ENCODE measurements around the gene CLEC4D. TPM values are rescaled to one million over a fixed set of nuclear protein-coding genes. Genes with fewer than 3 reads are reported as not detected.

The CLEC4D gene
- total RNA-seq, 1 donor from 2014 or later: not detected

DNA sequence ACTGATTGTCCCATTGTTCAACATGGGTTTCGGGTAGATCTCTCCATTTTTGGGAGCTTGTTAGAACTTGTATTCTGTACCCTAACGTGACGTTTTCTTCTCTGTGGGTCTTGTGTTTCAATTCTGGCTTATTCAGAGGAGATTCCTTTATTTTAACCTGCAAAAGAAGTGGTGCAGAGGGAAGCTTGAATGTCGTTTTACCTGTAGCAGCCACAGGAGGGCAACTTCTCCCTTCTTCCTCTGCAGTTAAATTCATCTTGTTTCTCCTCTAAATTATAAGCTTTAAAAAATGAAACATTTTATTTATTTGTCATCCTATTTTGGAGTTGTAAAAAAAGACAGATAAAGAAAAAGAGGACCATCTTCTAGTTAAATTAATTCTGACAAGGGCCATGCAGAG is 13.7 kb upstream of the CLEC4D start:
- TF ChIP-seq, protein P1, sequence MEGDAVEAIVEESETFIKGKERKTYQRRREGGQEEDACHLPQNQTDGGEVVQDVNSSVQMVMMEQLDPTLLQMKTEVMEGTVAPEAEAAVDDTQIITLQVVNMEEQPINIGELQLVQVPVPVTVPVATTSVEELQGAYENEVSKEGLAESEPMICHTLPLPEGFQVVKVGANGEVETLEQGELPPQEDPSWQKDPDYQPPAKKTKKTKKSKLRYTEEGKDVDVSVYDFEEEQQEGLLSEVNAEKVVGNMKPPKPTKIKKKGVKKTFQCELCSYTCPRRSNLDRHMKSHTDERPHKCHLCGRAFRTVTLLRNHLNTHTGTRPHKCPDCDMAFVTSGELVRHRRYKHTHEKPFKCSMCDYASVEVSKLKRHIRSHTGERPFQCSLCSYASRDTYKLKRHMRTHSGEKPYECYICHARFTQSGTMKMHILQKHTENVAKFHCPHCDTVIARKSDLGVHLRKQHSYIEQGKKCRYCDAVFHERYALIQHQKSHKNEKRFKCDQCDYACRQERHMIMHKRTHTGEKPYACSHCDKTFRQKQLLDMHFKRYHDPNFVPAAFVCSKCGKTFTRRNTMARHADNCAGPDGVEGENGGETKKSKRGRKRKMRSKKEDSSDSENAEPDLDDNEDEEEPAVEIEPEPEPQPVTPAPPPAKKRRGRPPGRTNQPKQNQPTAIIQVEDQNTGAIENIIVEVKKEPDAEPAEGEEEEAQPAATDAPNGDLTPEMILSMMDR (conservative IDR thresholded peaks at IDR 0.05): no peak
- Mint-ChIP-seq H3K36me3 (no peaks in the 10 kb centered on the region), H3K4me3 (no peak overlapping the region), H3K27ac (no peak overlapping the region), H3K27me3 (peaks cover 14% of the 10 kb centered on the region), H3K9me3 (no peaks in the 10 kb centered on the region), H3K4me1 (ENCODE audit: unreplicated experiment) (no peaks in the 10 kb centered on the region)
- no peak for DNase-seq (ENCODE audit: extremely low spot score, unreplicated experiment)

DNA sequence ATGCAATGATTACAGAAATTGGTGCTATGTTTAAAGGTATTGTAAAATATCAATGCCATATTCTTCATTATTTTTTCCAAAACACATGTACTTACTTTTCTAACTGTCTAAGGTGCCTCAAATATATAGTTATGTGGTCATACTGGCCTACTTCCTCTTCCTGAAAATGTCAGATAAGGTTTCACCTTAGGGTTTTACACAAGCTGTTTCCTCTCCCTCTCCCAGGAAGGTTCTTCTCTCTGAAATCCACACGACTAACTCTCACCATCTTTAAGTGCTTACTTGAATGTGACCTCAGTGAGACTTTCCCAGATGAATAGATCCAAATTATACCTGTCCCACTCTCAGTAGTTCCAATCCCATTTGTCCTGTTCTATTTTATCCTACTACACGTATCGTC is 11.6 kb upstream of the CLEC4D start:
- DNase-seq (ENCODE audit: extremely low spot score, unreplicated experiment): no peak
- H3K27me3 Mint-ChIP-seq: peaks cover 10% of the 10 kb centered on the region
- no peaks in the 10 kb centered on the region for H3K9me3 Mint-ChIP-seq
- no peaks in the 10 kb centered on the region for H3K4me1 Mint-ChIP-seq (ENCODE audit: unreplicated experiment)
- H3K36me3 Mint-ChIP-seq: no peaks in the 10 kb centered on the region
- H3K4me3 Mint-ChIP-seq: no peak overlapping the region
- TF ChIP-seq, protein P1 (conservative IDR thresholded peaks at IDR 0.05): no peak
- H3K27ac Mint-ChIP-seq: no peak overlapping the region

DNA sequence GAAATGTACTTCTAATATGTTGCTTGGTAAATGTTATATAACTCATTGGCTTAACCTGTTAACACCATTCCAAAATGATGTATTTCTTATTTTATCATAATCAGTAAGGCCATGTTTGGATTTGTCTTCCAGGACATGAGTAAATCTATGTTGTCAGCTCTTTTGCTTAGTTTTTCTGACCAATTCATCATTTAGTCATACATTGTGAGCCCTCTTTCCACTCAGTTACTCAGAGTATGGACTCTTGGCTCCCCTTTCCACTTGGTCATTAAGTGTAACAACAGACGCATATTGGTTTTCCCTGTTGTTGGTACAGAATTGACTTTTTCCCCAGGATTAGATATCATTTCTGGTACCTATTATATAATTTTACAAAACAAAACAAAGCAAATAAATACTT is 9.0 kb upstream of the CLEC4D start:
- Mint-ChIP-seq H3K4me1 (ENCODE audit: unreplicated experiment) (no peaks in the 10 kb centered on the region), H3K4me3 (no peak overlapping the region), H3K36me3 (no peaks in the 10 kb centered on the region), H3K27me3 (peaks cover 9% of the 10 kb centered on the region), H3K27ac (no peak overlapping the region), H3K9me3 (no peaks in the 10 kb centered on the region)
- DNase-seq (ENCODE audit: extremely low spot score, unreplicated experiment): no peak
- TF ChIP-seq, protein P1 (conservative IDR thresholded peaks at IDR 0.05): no peak

DNA sequence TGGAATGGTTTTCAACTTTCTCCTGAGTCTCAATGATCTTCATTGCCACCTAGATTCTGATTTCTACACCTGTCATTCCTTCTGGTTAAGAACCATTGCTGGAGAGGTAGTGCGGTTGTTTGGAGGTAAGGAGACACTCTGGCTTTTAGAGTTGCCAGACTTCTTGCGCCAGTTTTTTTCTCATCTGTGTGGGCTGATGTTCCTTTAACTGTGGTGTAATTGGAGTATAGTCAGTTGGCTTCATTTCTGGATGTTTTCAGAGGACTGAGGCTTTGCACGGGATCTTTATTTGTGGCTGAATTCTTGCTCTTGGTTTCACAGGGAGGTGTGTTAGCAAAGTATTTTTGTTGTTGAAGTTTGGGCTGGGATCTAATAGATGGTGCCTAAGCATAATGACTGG is 5.7 kb upstream of the CLEC4D start:
- H3K27ac Mint-ChIP-seq: no peak overlapping the region
- TF ChIP-seq, protein P1 (conservative IDR thresholded peaks at IDR 0.05): no peak
- no peak overlapping the region for H3K4me3 Mint-ChIP-seq
- DNase-seq (ENCODE audit: extremely low spot score, unreplicated experiment): no peak
- H3K36me3 Mint-ChIP-seq: no peaks in the 10 kb centered on the region
- peaks cover 9% of the 10 kb centered on the region for H3K27me3 Mint-ChIP-seq
- H3K9me3 Mint-ChIP-seq: no peaks in the 10 kb centered on the region
- no peaks in the 10 kb centered on the region for H3K4me1 Mint-ChIP-seq (ENCODE audit: unreplicated experiment)

DNA sequence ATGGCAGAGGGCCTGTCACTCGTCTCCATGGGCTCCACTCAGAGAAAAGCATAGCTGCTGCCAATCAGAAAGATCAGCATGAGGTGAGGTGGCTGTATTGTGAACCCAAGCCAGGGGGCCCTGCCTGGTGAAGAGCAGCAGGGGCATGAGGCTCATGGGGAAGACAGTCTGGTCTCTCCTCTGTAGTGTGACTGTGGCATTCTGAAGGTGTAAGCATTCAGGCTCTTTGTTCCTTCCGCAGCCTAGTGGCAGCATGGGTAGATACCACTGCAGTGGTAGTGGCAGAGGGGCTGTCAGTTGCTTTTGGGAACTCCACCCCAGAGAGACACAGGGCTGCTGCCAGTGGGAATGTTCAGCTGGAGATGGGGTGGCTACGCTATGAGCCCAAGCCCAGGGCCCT is 5.1 kb upstream of the CLEC4D start:
- no peak for DNase-seq (ENCODE audit: extremely low spot score, unreplicated experiment)
- Mint-ChIP-seq H3K4me1 (ENCODE audit: unreplicated experiment) (no peaks in the 10 kb centered on the region), H3K4me3 (no peak overlapping the region), H3K36me3 (no peaks in the 10 kb centered on the region), H3K27me3 (peaks cover 9% of the 10 kb centered on the region), H3K9me3 (no peaks in the 10 kb centered on the region), H3K27ac (no peak overlapping the region)
- TF ChIP-seq, protein P1 (conservative IDR thresholded peaks at IDR 0.05): no peak

Data from type B pancreatic cell (in vitro differentiated cells).